HepG2 (cell line): ENCODE results near the gene GRIK1. TPM values are rescaled to one million over a fixed set of nuclear protein-coding genes. Genes with fewer than 3 reads are reported as not detected.

Experiments used
- DNMT1 ChIP-seq: sonication (generic); formaldehyde crosslinking; IDR thresholded peaks from 2 replicates; pipeline ENCODE4 v1.5.1; 2020; ENCODE audit warnings: mild to moderate bottlenecking, missing genetic modification reagents
- HMG20B ChIP-seq: conservative IDR thresholded peaks from 2 replicates; pipeline ENCODE4 v1.6.1; 2016; ENCODE audit warnings: missing genetic modification reagents, missing compliant biosample characterization
- RXRA ChIP-seq: sonication (generic); formaldehyde crosslinking; IDR thresholded peaks from 2 replicates; pipeline ENCODE4 v1.5.1; 2020; ENCODE audit warnings: missing genetic modification reagents
- ZNF382 ChIP-seq: sonication (generic); formaldehyde crosslinking; IDR thresholded peaks from 2 replicates; pipeline ENCODE4 v1.5.0; 2020; ENCODE audit warnings: missing genetic modification reagents, mild to moderate bottlenecking, borderline replicate concordance
- ZNF768 ChIP-seq: sonication (generic); formaldehyde crosslinking; IDR thresholded peaks from 2 replicates; pipeline ENCODE4 v1.4.0; 2020; ENCODE audit warnings: missing genetic modification reagents
- polyA plus RNA-seq, 8 experiments: library from polyadenylated mRNA; depleted of rRNA in 3 of 8; stranded (reverse) in 7 of 8; unstranded in 1 of 8; fragments of >200 nt; fragmentation: Illumina TruSeq in 4 of 8; extraction: Trizol in 4 of 8; gene quantifications; 2 replicates each; pipeline versions ENCODE4 v1.2.1 to v1.2.3, GENCODE V29; 2011 to 2016; ENCODE audit warnings: low read depth in 4 of 8, missing spikeins in 1 of 8, mixed read lengths in 1 of 8; ENCODE audit not compliant: insufficient read depth in 1 of 8
- total RNA-seq, 5 experiments: library from RNA; depleted of rRNA; stranded (reverse); fragments of >200 nt; fragmentation: Illumina TruSeq; extraction: Trizol; gene quantifications; 2 replicates each; pipeline ENCODE4 v1.2.3, GENCODE V29; 2016; ENCODE audit warnings: low read depth in 1 of 5
- TF ChIP-seq, protein P1 (sequence below), 2 experiments: sonication (generic) in 1 of 2; formaldehyde crosslinking in 1 of 2; IDR thresholded peaks; 2 replicates each; pipeline versions ENCODE4 v1.4.0 to v1.6.1; 2018 to 2020; ENCODE audit warnings: missing genetic modification reagents in 2 of 2, borderline replicate concordance in 1 of 2, low read depth in 1 of 2, mild to moderate bottlenecking in 1 of 2, missing biosample characterization in 1 of 2
- TF ChIP-seq, protein P2 (sequence below): sonication (generic); formaldehyde crosslinking; IDR thresholded peaks from 2 replicates; pipeline ENCODE4 v1.5.1; 2020; ENCODE audit warnings: mild to moderate bottlenecking, missing genetic modification reagents
- TF ChIP-seq, protein P3 (sequence below): sonication (generic); formaldehyde crosslinking; IDR thresholded peaks from 2 replicates; pipeline ENCODE4 v1.5.1; 2020; ENCODE audit warnings: missing genetic modification reagents, mild to moderate bottlenecking, borderline replicate concordance
- TF ChIP-seq, protein P4 (sequence below): sonication (generic); formaldehyde crosslinking; IDR thresholded peaks from 2 replicates; pipeline ENCODE4 v1.4.0; 2020; ENCODE audit warnings: mild to moderate bottlenecking, missing genetic modification reagents

The GRIK1 gene
- total and polyA plus RNA-seq, 2 of the 13 experiments (the other 11 are each of a cell fraction or from before 2014, with no cell fraction given), result not detected

DNA sequence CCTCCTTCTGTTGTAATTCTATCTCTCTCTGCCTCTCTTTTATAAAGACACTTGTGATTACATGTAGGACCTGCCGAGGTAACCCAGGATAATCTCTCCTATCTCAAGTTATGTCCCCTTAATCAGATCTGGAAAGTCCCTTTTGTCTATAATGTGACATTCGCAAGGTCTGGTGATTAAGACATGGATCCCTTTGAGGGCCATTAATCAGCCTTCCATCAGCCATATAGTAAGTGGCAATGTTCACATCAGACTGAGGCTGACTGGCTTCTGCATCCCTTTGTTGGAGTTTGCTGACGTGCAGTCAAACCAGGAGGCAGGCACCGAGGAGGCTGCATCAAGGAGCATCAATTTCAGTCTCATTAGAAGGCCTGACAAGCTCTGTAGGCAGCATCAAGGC, 431.5 kb downstream of the GRIK1 start (continued):
- TF ChIP-seq, protein P1, sequence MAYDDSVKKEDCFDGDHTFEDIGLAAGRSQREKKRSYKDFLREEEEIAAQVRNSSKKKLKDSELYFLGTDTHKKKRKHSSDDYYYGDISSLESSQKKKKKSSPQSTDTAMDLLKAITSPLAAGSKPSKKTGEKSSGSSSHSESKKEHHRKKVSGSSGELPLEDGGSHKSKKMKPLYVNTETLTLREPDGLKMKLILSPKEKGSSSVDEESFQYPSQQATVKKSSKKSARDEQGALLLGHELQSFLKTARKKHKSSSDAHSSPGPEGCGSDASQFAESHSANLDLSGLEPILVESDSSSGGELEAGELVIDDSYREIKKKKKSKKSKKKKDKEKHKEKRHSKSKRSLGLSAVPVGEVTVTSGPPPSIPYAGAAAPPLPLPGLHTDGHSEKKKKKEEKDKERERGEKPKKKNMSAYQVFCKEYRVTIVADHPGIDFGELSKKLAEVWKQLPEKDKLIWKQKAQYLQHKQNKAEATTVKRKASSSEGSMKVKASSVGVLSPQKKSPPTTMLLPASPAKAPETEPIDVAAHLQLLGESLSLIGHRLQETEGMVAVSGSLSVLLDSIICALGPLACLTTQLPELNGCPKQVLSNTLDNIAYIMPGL (CRISPR knock-in tag; IDR thresholded peaks at IDR 0.05; ENCODE audit: borderline replicate concordance in 1 of 2, low read depth in 1 of 2), result no peak
- TF ChIP-seq, protein P2, sequence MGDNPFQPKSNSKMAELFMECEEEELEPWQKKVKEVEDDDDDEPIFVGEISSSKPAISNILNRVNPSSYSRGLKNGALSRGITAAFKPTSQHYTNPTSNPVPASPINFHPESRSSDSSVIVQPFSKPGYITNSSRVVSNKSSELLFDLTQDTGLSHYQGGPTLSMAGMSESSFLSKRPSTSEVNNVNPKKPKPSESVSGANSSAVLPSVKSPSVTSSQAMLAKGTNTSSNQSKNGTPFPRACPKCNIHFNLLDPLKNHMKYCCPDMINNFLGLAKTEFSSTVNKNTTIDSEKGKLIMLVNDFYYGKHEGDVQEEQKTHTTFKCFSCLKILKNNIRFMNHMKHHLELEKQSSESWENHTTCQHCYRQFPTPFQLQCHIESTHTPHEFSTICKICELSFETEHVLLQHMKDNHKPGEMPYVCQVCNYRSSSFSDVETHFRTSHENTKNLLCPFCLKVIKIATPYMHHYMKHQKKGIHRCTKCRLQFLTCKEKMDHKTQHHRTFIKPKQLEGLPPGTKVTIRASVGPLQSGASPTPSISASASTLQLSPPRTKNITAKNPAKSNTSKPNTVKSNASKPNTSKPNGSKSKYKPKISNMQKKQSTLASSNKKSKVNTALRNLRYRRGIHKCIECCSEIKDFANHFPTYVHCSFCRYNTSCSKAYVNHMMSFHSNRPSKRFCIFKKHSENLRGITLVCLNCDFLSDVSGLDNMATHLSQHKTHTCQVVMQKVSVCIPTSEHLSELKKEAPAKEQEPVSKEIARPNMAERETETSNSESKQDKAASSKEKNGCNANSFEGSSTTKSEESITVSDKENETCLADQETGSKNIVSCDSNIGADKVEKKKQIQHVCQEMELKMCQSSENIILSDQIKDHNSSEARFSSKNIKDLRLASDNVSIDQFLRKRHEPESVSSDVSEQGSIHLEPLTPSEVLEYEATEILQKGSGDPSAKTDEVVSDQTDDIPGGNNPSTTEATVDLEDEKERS, result no peak
- TF ChIP-seq RXRA (CRISPR knock-in tag) (no peak), DNMT1 (no peak), ZNF768 (no peak), HMG20B (CRISPR knock-in tag) (no peak), ZNF382 (CRISPR knock-in tag) (no peak)
- TF ChIP-seq, protein P3, sequence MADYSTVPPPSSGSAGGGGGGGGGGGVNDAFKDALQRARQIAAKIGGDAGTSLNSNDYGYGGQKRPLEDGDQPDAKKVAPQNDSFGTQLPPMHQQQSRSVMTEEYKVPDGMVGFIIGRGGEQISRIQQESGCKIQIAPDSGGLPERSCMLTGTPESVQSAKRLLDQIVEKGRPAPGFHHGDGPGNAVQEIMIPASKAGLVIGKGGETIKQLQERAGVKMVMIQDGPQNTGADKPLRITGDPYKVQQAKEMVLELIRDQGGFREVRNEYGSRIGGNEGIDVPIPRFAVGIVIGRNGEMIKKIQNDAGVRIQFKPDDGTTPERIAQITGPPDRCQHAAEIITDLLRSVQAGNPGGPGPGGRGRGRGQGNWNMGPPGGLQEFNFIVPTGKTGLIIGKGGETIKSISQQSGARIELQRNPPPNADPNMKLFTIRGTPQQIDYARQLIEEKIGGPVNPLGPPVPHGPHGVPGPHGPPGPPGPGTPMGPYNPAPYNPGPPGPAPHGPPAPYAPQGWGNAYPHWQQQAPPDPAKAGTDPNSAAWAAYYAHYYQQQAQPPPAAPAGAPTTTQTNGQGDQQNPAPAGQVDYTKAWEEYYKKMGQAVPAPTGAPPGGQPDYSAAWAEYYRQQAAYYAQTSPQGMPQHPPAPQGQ (CRISPR knock-in tag), result no peak
- TF ChIP-seq, protein P4, sequence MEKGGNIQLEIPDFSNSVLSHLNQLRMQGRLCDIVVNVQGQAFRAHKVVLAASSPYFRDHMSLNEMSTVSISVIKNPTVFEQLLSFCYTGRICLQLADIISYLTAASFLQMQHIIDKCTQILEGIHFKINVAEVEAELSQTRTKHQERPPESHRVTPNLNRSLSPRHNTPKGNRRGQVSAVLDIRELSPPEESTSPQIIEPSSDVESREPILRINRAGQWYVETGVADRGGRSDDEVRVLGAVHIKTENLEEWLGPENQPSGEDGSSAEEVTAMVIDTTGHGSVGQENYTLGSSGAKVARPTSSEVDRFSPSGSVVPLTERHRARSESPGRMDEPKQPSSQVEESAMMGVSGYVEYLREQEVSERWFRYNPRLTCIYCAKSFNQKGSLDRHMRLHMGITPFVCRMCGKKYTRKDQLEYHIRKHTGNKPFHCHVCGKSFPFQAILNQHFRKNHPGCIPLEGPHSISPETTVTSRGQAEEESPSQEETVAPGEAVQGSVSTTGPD (CRISPR knock-in tag), result no peak
